Hepatocyte (in vitro differentiated cells): ENCODE data around the gene SLX4.

Experiments used
- EZH2 ChIP-seq: fragments of 200-600 bp; sonication (generic); IDR thresholded peaks from 2 replicates; pipeline ENCODE4 v1.6.1; 2016; ENCODE audit warnings: antibody characterized with exemption, mild to moderate bottlenecking, borderline replicate concordance
- TF ChIP-seq, protein P1 (sequence below): fragments of 200-600 bp; sonication (generic); IDR thresholded peaks from 2 replicates; pipeline ENCODE4 v1.5.1; 2016; ENCODE audit warnings: antibody characterized with exemption, mild to moderate bottlenecking; ENCODE audit not compliant: poor library complexity

DNA sequence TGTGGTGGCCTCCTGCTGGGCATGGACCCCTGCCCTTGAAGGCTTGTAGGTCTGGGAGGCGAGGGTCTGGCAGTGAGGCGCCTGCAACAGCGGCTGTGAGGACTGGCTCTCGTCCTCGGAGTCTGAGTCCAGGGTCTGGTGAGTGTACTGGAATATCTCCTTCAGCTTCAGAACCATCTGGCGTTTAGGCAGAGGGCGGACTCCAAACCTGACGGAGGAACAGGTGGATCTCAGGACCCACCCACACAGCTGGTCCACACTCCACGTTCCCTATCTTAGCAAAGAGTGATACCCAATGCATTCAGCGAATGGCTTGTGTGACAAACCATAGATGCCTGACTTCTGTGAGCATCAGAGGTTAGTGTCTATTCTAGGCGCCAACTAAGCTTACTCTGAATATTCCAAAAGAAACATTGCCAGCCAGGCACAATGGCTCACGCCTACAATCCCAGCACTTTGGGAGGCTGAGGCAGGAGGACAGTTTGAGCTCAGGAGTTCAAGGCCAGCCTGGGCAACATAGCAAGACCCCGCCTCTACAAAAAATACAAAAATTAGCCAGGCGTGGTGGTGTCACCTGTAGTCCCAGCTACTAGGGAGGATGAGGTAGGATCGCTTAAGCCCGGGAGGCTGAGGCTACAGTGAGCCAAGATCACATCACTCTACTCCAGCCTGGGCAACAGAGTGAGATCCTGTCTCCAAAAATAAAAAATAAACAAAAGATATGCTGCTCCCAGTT lies 27.9 kb downstream of the SLX4 start:
- TF ChIP-seq, protein P1, sequence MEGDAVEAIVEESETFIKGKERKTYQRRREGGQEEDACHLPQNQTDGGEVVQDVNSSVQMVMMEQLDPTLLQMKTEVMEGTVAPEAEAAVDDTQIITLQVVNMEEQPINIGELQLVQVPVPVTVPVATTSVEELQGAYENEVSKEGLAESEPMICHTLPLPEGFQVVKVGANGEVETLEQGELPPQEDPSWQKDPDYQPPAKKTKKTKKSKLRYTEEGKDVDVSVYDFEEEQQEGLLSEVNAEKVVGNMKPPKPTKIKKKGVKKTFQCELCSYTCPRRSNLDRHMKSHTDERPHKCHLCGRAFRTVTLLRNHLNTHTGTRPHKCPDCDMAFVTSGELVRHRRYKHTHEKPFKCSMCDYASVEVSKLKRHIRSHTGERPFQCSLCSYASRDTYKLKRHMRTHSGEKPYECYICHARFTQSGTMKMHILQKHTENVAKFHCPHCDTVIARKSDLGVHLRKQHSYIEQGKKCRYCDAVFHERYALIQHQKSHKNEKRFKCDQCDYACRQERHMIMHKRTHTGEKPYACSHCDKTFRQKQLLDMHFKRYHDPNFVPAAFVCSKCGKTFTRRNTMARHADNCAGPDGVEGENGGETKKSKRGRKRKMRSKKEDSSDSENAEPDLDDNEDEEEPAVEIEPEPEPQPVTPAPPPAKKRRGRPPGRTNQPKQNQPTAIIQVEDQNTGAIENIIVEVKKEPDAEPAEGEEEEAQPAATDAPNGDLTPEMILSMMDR: no peak
- TF ChIP-seq EZH2: no peak
